Adrenal gland (tissue), 5 donors: ENCODE results near the gene LIM2.

ENCODE experiments used
- CTCF ChIP-seq, 6 experiments: fragments of 450-650 bp in 4 of 6; fragments of 200-600 bp in 2 of 6; sonication (generic) in 1 of 6; IDR thresholded peaks; 1 replicate in 5 of 6; 2 replicates in 1 of 6; pipeline versions ENCODE4 v1.5.1 to v1.8.0; 2016 to 2021; ENCODE audit warnings: antibody characterized with exemption in 6 of 6, mild to moderate bottlenecking in 2 of 6, moderate library complexity in 1 of 6
- POLR2A ChIP-seq, 2 donors: fragments of 450-650 bp; IDR thresholded peaks; one replicate each; pipeline ENCODE4 v1.6.1; 2017; ENCODE audit warnings: antibody characterized with exemption in 2 of 2, mild to moderate bottlenecking in 2 of 2, moderate library complexity in 1 of 2
- donor health status: DM: no; HTN: no; CAD: no.

GRCh38 chr19:51375504-51376221, 12.1 kb downstream of the LIM2 start:
- no peak for TF ChIP-seq CTCF (IDR thresholded peaks at IDR 0.05)
- TF ChIP-seq POLR2A (IDR thresholded peaks at IDR 0.05), result no peak
